Body of pancreas (tissue), 4 donors: ENCODE results near the gene DHX36.

ENCODE experiments used
- POLR2A ChIP-seq, 3 donors: fragments of 450-650 bp; IDR thresholded peaks; one replicate each; pipeline ENCODE4 v1.6.1; 2016; ENCODE audit warnings: antibody characterized with exemption in 3 of 3, mild to moderate bottlenecking in 2 of 3
- TF ChIP-seq, protein P1 (sequence below), 7 experiments: fragments of 450-650 bp in 4 of 7; fragments of 200-600 bp in 3 of 7; sonication (generic) in 3 of 7; IDR thresholded peaks; one replicate each; pipeline ENCODE4 v1.5.1; 2016 to 2019; ENCODE audit warnings: antibody characterized with exemption in 7 of 7

DNA sequence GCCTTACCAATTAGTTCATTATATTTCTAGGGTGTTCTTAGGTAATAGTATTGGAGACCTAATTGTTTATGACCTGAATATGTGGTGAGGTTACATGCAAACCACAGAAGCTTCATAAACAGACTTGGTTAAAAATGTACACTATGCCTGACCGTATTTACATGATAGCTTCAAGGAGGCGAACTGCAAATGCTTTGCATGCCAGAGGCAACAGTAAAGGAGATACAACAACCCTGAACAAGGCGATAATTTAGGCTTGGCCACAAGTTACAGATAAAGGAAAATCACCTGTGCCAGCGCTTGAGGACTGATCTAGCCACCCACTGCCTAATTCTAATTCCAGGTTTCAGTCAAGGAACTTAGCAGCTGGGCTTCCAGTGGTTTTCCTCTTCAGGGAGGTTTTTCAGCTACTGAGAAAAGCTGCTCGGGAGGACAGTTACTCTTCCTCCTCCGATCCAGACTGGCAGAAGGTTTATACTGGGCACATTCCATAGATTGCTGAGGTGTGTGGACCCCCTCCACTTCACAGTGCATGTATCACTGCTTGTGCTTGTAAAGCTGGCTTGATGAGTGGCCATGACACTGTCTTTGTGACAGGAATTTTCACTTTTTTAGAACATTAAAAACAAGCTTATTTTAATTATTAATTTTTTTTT is 95.6 kb downstream of the DHX36 start:
- TF ChIP-seq POLR2A (IDR thresholded peaks at IDR 0.05), result no peak
- TF ChIP-seq, protein P1, sequence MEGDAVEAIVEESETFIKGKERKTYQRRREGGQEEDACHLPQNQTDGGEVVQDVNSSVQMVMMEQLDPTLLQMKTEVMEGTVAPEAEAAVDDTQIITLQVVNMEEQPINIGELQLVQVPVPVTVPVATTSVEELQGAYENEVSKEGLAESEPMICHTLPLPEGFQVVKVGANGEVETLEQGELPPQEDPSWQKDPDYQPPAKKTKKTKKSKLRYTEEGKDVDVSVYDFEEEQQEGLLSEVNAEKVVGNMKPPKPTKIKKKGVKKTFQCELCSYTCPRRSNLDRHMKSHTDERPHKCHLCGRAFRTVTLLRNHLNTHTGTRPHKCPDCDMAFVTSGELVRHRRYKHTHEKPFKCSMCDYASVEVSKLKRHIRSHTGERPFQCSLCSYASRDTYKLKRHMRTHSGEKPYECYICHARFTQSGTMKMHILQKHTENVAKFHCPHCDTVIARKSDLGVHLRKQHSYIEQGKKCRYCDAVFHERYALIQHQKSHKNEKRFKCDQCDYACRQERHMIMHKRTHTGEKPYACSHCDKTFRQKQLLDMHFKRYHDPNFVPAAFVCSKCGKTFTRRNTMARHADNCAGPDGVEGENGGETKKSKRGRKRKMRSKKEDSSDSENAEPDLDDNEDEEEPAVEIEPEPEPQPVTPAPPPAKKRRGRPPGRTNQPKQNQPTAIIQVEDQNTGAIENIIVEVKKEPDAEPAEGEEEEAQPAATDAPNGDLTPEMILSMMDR (IDR thresholded peaks at IDR 0.05), result no peak
